HG03469 (cell line): ENCODE data around the gene MYO15B.

Experiments used
- ATAC-seq: cut with Tn5 transposase; IDR thresholded peaks from one replicate; pipeline ENCODE4 v1.9.1; 2021; ENCODE audit warnings: mild to moderate bottlenecking, moderate library complexity, moderate number of reproducible peaks; ENCODE audit not compliant: unreplicated experiment

Gene MYO15B

DNA sequence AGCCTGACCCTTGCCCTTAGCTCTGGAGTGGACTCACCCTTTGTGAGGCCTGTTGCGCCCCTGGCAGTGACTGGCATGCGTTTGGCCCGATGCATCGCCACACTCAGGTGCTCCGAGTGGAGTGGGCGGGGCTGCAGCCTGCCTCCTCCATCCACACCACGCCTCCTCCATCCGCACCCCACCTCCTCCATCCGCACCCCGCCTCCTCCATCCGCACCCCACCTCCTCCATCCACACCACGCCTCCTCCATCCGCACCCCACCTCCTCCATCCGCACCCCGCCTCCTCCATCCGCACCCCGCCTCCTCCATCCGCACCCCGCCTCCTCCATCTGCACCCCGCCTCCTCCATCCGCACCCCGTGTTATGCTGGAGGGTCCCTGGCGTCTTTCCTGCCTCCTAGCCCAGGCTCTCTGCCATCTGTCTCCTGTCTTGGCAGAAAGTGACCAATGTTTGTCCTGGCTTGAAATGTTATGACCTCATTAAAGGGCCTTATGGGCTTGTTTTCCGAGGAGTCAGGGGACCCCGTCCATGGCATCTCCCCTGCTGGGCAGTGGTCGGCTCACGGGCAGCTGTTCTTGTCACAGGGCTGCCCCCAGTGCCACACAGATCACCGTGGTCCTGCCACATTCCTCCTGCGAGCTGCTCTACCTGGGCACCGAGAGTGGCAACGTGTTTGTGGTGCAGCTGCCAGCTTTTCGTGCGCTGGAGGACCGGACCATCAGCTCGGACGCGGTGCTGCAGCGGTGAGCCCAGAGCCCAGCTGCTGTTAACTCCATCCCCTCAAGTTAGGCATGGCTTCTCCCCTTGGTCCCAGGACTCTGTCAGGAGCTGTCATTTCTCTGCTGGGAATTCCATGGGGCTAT lies 28.7 kb upstream of the MYO15B start:
- no peak for ATAC-seq

DNA sequence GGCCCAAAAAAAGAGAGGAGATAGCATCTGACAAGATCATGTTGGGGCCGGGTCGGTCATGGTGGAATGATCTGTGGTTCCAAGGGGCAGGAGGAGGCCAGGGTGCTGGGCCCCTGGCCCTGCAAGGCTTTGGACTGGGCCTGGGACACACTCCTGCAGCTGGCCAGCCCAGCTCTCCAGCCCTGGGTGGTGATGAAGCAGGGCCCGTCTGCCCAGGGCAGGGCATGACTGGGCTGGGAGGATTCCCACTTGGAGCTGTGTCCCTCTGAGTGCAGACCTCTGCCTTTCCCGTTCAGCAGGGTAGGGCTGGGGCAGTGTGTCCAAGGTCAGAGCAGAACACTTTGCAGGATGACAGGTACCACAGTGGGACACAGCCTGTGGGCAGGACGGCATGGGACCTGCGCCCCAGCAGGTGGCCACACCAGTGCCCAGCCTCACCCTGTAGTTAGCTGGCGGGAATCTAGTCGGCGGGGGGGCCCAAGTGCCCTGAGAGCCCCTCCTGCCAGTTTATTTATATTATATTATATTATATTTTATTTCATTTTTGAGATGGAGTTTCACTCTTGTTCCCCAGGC lies 27.6 kb upstream of the MYO15B start:
- no peak for ATAC-seq

DNA sequence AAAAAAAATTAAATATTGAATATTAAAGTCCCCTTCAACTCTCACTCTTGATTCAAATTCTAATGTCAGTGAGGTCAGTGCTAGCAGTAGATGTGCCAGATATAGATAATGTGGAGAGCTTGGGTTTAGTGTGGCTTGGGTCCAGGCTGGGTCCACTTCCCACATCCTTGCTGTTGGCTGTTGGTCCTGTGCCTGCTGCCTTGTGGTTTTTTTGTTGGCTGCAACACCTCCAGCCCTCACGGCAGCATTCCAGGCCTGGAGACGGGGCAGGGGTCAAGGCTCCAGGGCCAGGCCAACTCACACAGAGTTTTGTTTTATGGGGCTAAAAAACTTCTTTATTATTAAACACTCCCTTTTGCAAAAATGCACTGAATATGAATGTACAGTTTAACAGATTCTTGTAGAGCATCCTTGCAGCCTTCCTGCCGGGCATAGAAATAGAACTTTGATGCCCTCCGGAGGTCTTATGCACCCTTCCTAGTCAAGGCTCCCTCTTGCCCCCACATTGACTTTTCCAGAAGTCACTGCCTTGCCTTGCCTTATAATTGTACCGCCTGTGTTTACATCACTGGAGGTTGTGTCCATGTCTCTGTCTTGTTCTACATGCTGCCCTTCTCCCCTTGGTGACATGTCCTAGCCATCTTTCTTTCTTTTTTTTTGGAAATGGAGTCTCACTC lies 25.5 kb upstream of the MYO15B start:
- no peak for ATAC-seq

DNA sequence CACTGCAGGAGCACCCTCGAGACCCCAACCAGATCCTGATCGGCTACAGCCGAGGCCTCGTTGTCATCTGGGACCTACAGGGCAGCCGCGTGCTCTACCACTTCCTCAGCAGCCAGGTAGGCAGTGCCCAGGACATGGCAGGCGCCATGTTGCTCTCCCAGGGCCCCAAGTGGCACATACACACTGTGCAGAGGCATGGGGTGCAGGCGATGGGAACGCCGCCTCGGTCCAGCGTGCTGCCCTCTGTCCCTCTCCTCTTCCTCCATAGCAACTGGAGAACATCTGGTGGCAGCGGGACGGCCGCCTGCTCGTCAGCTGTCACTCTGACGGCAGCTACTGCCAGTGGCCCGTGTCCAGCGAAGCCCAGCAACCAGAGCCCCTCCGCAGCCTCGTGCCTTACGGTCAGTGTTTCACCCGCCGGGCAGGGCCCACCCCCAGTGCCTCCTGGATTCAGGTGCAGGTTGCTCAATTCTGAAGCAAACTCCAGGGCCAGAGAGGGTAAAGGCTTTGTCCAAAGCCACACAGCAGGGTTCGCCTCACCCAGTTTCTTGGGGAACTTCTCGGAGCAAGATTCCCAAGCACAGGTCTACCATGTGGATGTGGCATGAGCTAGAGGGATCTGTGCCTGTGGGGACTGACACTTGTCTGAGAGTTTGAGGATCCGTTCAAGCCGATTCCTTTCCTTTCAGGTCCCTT lies 24.4 kb upstream of the MYO15B start:
- ATAC-seq, result no peak

DNA sequence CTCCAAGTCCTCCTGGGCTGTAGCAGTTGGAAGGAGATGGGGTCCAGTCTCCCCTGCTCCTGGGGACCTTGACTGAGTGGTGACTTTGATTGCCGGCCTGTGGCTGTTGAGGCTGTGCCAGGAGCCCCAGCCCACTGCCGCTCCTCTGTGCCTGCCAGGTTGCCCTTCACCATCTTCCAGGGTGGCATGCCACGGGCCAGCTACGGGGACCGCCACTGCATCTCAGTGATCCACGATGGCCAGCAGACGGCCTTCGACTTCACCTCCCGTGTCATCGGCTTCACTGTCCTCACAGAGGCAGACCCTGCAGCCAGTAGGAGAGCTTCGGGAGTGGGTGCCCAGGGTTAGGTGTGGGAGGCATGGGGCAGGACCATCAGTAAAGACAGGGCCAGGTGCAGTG lies 23.4 kb upstream of the MYO15B start:
- no peak for ATAC-seq

DNA sequence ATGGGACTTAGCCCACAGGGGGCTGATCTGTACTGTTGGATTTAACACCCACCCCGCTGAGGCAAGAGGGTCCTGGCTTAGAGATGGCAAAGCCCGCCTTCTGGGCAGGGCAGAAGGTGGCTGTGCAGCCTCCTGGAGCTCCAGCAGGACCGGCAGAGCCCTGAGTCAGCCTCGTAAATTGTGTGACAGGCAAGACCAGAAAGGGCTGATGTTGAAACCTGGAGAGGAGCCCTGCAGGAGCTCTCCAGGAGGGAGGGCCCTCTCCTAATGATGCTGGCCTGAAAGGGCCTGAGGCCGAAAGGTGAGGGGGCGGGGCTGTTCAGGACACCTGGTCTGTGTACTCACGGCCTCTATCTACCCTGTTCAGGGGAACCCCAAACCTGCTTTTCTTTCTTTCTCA lies 22.5 kb upstream of the MYO15B start:
- no peak for ATAC-seq

DNA sequence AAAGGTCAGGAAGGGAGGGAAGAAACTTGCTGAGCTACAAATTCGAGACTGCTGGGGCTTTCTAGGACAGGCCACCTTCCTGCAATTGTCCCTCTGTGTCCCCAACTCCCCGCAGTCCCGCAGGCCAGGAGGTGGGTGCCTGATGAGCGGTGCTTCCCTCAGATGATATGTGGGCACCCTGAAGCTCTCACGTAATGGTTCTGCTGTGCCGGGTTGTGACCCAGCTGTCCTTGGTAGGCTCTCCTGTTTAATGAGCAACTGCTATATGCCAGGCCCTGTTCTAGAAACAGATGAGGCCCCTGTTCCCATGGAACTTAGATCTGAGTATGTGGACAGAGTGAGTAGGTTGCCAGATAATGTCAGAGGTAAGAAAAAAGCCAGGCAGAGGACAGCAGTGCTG lies 22.0 kb upstream of the MYO15B start:
- no peak for ATAC-seq

DNA sequence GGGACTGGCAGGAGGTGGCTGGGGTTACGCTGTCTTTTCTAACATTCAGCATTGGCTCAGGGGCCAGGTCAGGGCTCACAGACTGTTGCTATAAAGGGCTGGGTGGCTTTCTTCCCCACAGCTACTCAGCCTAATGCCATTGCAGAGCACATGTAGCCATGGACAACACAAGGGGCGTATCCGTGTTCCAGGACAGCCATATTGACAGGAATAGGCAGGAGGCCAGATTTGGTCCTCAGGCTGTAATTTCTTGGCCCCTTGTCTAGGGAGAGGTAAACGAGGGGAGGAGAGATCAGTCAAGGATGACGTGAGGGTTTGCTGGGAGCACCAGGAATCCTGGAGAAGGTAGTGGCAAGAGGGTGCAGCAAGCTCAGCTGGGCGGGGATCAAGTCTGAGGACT lies 21.2 kb upstream of the MYO15B start:
- ATAC-seq, result no peak

DNA sequence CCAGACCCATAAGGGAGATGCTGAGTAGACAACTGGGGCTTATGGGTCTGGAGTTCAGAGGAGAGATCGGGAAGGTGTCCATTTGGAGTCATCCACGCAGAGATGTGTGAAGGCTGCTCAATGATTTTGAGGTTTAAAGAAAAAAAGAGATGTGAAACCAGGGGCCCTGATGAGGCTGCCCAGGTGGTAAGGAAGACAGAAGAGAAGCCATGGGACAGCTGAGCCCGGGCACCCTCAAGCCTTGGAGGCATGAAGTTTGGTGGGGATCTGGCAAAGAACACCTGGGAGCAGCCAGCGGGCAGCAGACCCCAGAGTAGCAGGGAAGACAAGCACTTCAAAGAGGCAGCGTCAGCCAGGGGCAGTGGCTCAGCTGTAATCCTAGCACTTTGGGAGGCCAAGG lies 20.8 kb upstream of the MYO15B start:
- ATAC-seq, result no peak

DNA sequence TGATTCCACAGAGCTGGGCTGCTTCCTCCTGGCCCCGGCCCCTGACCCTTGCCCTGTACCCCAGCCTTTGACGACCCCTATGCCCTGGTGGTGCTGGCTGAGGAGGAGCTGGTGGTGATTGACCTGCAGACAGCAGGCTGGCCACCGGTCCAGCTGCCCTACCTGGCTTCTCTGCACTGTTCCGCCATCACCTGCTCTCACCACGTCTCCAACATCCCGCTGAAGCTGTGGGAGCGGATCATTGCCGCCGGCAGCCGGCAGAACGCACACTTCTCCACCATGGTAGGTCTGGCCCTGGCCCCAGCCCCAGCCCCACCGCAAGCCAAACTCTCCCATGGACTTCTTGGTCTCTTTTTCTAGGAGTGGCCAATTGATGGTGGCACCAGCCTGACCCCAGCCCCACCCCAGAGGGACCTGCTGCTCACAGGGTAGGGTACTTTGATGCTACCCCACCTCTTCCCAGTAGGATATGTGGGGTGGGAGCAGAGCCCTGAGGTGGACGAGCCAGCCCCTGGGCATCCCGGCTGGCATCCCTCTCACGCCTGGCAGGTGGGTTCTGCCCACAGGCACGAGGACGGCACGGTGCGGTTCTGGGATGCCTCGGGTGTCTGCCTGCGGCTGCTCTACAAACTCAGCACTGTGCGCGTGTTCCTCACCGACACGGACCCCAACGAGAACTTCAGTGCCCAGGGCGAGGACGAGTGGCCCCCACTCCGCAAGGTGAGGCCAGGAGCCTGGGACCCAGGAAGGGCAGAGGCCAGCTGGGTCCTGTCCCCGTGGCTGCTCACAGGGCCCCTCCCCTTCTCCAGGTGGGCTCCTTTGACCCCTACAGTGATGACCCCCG lies 19.0 kb upstream of the MYO15B start:
- no peak for ATAC-seq

DNA sequence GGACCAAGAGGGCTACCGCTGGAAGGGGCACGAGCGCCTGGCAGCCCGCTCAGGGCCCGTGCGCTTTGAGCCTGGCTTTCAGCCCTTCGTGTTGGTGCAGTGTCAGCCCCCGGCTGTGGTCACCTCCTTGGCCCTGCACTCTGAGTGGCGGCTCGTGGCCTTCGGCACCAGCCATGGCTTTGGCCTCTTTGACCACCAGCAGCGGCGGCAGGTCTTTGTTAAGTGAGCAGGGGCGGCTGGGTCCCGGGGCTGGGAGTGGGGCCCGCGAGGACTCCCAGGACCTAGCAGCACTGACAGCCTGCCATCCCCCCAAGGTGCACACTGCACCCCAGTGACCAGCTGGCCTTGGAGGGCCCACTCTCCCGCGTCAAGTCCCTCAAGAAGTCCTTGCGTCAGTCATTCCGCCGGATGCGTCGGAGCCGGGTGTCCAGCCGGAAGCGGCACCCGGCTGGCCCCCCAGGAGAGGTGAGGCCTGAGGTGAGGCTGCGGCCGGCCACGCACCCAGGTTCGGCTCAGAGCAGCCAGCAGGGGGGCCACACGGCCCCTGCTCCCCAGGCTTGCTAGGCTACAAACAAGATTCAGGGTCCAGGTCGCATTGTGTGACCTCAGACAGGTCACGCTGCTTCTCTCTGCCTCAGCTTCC lies 17.4 kb upstream of the MYO15B start:
- ATAC-seq, result no peak

DNA sequence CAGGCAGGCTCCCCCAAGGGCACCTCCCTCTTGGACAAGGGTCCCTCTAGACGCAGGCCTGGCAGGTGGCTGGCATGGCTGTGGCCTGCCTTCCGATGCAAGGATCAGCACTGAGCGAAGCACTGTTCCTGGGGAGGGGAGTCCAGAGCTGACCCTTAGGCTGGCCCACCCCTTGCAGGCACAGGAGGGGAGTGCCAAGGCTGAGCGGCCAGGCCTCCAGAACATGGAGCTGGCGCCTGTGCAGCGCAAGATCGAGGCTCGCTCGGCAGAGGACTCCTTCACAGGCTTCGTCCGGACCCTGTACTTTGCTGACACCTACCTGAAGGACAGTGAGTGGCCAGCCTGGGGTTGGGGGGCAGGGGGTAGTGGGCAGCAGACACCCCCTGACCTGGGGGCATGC lies 16.8 kb upstream of the MYO15B start:
- no peak for ATAC-seq

DNA sequence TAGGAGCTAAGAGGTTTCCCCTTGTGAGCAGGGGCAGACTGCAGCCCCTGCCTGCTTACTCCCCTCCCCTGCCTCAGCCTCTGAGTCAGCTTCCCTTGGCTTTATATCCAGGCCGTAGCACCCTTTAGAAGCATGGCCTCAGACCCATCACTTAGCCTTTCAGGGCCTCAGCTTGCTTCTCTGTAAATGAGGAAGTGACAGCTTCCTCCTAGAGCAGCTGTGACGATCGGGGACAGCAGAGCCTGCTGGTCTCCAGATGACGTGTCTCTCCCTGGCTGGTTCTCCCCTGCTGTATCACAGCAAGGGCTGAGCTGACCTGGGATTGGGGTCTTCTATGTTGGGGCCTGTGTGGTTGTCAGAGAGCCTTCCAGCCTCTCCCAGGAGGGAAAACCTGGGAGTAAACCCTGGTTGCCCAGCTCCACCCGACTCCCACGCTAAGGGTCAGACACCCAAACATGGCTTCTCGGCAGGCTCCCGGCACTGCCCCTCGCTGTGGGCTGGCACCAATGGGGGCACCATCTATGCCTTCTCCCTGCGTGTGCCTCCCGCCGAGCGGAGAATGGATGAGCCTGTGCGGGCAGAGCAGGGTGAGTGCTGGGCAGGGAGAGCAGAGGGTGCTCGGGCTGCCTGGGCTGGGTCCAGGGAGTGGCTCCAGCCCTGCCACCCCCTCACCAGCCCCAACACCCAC lies 16.3 kb upstream of the MYO15B start:
- peak; percentile 48 for ATAC-seq

DNA sequence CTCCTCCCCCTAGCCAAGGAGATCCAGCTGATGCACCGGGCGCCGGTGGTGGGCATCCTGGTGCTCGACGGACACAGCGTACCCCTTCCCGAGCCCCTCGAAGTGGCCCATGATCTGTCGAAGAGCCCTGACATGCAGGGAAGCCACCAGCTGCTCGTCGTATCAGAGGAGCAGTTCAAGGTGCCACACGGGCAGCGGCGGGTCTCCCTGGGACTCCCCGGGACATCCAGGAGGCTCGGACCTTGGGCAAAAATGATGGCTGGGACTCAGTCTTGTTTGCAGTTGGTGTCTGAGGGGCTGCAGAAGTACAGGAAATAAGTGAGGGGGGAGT lies 15.8 kb upstream of the MYO15B start:
- ATAC-seq, result no peak

DNA sequence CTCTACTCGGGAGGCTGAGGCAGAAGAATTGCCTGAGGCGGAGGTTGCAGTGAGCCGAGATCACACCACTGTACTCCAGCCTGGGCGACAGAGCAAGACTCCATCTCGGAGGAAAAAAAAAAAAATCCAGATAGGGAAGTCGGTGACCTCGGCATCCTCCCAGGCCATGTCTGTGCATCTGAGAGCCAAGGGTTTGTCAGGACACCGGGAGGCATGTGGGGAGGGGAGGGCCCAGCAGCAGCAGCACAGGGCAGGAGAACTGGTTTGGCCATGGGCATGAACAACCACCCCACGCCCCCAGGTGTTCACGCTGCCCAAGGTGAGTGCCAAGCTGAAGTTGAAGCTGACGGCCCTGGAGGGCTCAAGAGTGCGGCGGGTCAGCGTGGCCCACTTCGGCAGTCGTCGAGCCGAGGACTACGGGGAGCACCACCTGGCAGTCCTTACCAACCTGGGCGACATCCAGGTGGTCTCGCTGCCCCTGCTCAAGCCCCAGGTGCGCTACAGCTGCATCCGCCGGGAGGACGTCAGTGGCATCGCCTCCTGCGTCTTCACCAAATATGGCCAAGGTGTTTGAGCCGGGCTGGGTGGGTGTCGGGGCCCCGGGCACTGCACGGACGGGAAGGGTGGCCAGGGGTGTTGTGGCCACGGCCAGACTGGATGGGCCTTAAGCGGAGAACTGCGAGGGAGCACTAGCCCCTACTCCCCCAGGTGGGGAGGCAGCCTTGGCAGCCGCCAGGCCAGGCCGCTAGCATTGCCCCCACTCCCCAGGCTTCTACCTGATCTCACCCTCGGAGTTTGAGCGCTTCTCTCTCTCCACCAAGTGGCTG lies 14.7 kb upstream of the MYO15B start:
- ATAC-seq, result no peak

DNA sequence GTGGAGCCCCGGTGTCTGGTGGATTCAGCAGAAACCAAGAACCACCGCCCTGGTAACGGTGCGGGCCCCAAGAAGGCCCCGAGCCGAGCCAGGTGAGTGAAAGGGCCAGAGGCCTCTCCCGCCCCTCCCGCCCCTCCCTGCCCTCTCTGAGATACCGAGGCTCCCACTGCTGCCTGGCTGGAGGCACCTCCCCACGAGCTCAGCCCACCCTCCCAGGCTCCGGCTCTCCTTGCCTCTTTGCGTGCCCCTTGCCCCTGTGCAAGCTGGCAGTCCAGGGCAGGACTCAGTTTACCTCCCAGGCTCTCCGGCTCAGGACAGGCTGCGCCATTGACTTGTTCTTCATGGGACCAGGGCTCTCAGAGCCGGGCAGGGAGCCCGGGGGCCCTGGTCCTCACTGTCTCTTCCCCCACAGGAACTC lies 14.1 kb upstream of the MYO15B start:
- no peak for ATAC-seq

DNA sequence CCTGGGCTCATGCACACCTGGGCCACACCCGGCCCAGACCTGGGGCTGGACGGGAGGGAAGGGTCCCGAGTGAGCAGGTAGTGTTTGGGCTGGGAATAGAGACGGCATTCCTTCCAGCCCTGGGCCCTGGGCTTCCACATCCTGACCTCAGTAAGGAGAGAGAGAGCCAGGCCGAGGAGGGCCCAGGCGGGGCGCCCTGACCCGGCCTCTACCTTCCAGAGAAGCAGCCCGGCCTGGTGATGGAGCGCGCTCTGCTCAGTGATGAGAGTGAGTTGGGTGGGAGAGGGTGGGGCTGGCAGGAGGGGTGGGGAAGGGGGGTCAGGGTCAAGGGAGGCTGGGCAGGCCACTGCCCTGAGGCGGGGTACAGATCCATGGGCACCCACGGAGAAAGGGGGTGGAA lies 13.6 kb upstream of the MYO15B start:
- ATAC-seq, result no peak

DNA sequence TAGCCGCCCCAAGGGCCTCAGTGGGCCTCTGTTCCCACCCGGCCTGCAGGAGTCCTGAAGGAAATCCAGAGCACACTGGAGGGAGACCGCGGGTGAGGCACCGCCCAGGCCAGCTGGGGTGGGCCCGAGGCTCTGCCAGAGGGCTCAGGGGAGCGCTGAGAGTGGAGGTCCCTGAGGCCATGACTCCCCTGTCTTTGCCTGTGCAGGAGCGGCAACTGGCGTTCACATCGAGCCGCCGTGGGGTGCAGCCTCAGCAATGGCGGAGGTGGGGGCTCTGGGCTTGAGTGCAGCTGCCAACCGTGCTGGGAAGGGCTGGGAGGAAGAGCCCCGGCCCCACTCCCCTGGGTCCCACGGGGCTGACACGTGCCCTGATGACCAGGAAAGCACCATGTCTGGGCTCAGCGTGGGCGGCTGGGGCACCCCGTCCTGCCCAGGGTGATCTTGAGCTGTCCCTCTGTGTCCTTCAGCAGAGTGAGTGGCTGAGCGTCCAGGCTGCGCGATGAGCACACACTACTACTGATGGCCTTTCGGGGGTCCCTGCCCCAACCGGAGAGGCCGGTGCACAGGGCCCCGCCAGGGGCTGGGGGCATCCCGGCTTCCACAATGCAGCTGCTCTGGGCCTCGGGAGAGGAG lies 13.1 kb upstream of the MYO15B start:
- no peak for ATAC-seq
